Endodermal cell (in vitro differentiated cells): ENCODE measurements around the gene ODAD4. TPM values are rescaled to one million over a fixed set of nuclear protein-coding genes. Genes with fewer than 3 reads are reported as not detected.
A peak's percentile ranks its signal among the peaks of the same experiment; 100 is the strongest.

Experiments
- DNase-seq: peaks from one replicate; pipeline ENCODE4 v3.0.0-alpha.2; 2017
- H3K27ac ChIP-seq: 2 replicates; pipeline ENCODE4 v1.5.1; 2013; ENCODE audit warnings: mild to moderate bottlenecking, low read depth, low read length, moderate library complexity
- H3K27me3 ChIP-seq: 2 replicates; pipeline ENCODE4 v1.6.1; 2013; ENCODE audit warnings: mild to moderate bottlenecking, low read length, moderate library complexity; ENCODE audit not compliant: insufficient read depth, control insufficient read depth, poor library complexity, severe bottlenecking
- H3K36me3 ChIP-seq: 2 replicates; pipeline ENCODE4 v1.7.0; 2013; ENCODE audit warnings: mild to moderate bottlenecking, low read length, moderate library complexity; ENCODE audit not compliant: control insufficient read depth, insufficient read depth
- H3K4me1 ChIP-seq: one replicate; pipeline ENCODE4 v1.7.0; 2013; ENCODE audit warnings: low read length; ENCODE audit not compliant: control insufficient read depth, insufficient read depth
- H3K4me3 ChIP-seq: 2 replicates; pipeline ENCODE4 v1.5.1; 2013; ENCODE audit warnings: mild to moderate bottlenecking, low read length, moderate library complexity
- H3K9ac ChIP-seq: 2 replicates; pipeline ENCODE4 v1.6.1; 2013; ENCODE audit warnings: mild to moderate bottlenecking, low read length, moderate library complexity; ENCODE audit not compliant: poor library complexity, severe bottlenecking; ENCODE audit errors: extremely low read depth
- H3K9me3 ChIP-seq: 2 replicates; pipeline ENCODE4 v1.6.1; 2013; ENCODE audit warnings: mild to moderate bottlenecking, low read length, moderate library complexity; ENCODE audit not compliant: control insufficient read depth
- H3K27ac Mint-ChIP-seq: 2 replicates; pipeline ENCODE4 v1.8.0; 2020; ENCODE audit warnings: mixed read lengths
- H3K27me3 Mint-ChIP-seq: 2 replicates; pipeline ENCODE4 v1.8.0; 2021; ENCODE audit warnings: mild to moderate bottlenecking, mixed read lengths; ENCODE audit not compliant: insufficient read depth
- H3K36me3 Mint-ChIP-seq: 2 replicates; pipeline ENCODE4 v1.8.0; 2020; ENCODE audit warnings: low read depth, mixed read lengths
- H3K4me1 Mint-ChIP-seq: 2 replicates; pipeline ENCODE4 v1.8.0; 2020; ENCODE audit warnings: mixed read lengths
- H3K4me3 Mint-ChIP-seq: 2 replicates; pipeline ENCODE4 v1.8.0; 2020; ENCODE audit warnings: mild to moderate bottlenecking, moderate library complexity, mixed read lengths
- H3K9me3 Mint-ChIP-seq: 2 replicates; pipeline ENCODE4 v1.8.0; 2020; ENCODE audit warnings: mild to moderate bottlenecking, mixed read lengths
- CTCF ChIP-seq: fragments of 200-600 bp; sonication (generic); conservative IDR thresholded peaks from 2 replicates; pipeline ENCODE4 v1.5.0; 2021; ENCODE audit warnings: antibody characterized with exemption, mild to moderate bottlenecking
- WGBS, 2 experiments: methylation state at CpG; one replicate each; pipeline versions ENCODE4 v1.1.5 to v1.1.7; 2013; ENCODE audit warnings: missing lambda C conversion rate in 2 of 2, mixed read lengths in 1 of 2; ENCODE audit not compliant: insufficient coverage in 1 of 2, insufficient read length in 1 of 2; 5-methylcytosine and 5-hydroxymethylcytosine counted together
- total RNA-seq, 2 donors: library from RNA; stranded (reverse); fragmentation: NEBNext Ultra II Directional in 1 of 2; extraction: Animal tissue kit (Norgen Biotek cat#: 25700) in 1 of 2; gene quantifications; 2 replicates in 1 of 2; 3 replicates in 1 of 2; pipeline ENCODE4 v1.2.1, GENCODE V29; 2021

Gene ODAD4
- total RNA-seq, 2 donors from 2014 or later, result 3.9 to 4.7 TPM

- Histone ChIP-seq H3K9ac (no peak overlapping the region), H3K27me3 (no peaks in the 10 kb centered on the region), H3K27ac (no peak overlapping the region), H3K36me3 (peaks cover 87% of the 10 kb centered on the region), H3K9me3 (no peaks in the 10 kb centered on the region), H3K4me3 (no peak overlapping the region), H3K4me1 (no peaks in the 10 kb centered on the region)
- no peak for TF ChIP-seq CTCF
- DNase-seq, result no peak
- H3K4me1 Mint-ChIP-seq, result no peaks in the 10 kb centered on the region
- H3K36me3 Mint-ChIP-seq, result peaks cover 78% of the 10 kb centered on the region
- no peaks in the 10 kb centered on the region for H3K9me3 Mint-ChIP-seq
- no peak overlapping the region for H3K4me3 Mint-ChIP-seq
- WGBS, 2 experiments, result 97 to 100% methylated on average over 2 of the region's 2 CpGs
- H3K27ac Mint-ChIP-seq, result peak overlapping the region; percentile 56
- H3K27me3 Mint-ChIP-seq, result no peaks in the 10 kb centered on the region
Measured at GRCh38 chr17:41996855-41997164, 66.4 kb downstream of the ODAD4 start.

GRCh38 chr17:41998497-41998896 lies 68.1 kb downstream of the ODAD4 start:
- Mint-ChIP-seq H3K27ac (no peak overlapping the region), H3K4me3 (no peak overlapping the region), H3K36me3 (peaks cover 71% of the 10 kb centered on the region), H3K27me3 (no peaks in the 10 kb centered on the region), H3K9me3 (no peaks in the 10 kb centered on the region), H3K4me1 (no peaks in the 10 kb centered on the region)
- no peak for TF ChIP-seq CTCF
- Histone ChIP-seq H3K27ac (no peak overlapping the region), H3K9ac (no peak overlapping the region), H3K27me3 (no peaks in the 10 kb centered on the region), H3K36me3 (peaks cover 91% of the 10 kb centered on the region), H3K4me1 (no peaks in the 10 kb centered on the region), H3K9me3 (no peaks in the 10 kb centered on the region), H3K4me3 (no peak overlapping the region)
- 45 to 50% methylated on average over 2 of the region's 2 CpGs for WGBS, 2 experiments
- no peak for DNase-seq

GRCh38 chr17:42000413-42001133 lies 70.2 kb downstream of the ODAD4 start:
- Histone ChIP-seq H3K9me3 (no peaks in the 10 kb centered on the region), H3K4me1 (no peaks in the 10 kb centered on the region), H3K9ac (no peak overlapping the region), H3K27ac (no peak overlapping the region), H3K36me3 (peaks cover 82% of the 10 kb centered on the region), H3K4me3 (no peak overlapping the region), H3K27me3 (no peaks in the 10 kb centered on the region)
- 94 to 96% methylated on average over 2 to 3 of the region's 3 CpGs for WGBS, 2 experiments
- TF ChIP-seq CTCF, result no peak
- peaks cover 56% of the 10 kb centered on the region for H3K36me3 Mint-ChIP-seq
- no peaks in the 10 kb centered on the region for H3K4me1 Mint-ChIP-seq
- H3K9me3 Mint-ChIP-seq, result no peaks in the 10 kb centered on the region
- H3K4me3 Mint-ChIP-seq, result no peak overlapping the region
- no peak for DNase-seq
- H3K27ac Mint-ChIP-seq, result peak overlapping the region; percentile 30
- no peaks in the 10 kb centered on the region for H3K27me3 Mint-ChIP-seq
